Astrocyte of the spinal cord (primary cell): ENCODE results near the gene RNASE7.

ENCODE experiments used
- DNase-seq: peaks from one replicate; pipeline ENCODE4 v3.0.0; 2011; ENCODE audit warnings: low read depth, low spot score
- H3K4me3 ChIP-seq: 2 replicates; pipeline ENCODE4 v1.5.1; 2011; ENCODE audit warnings: low read depth, mild to moderate bottlenecking, low read length, moderate library complexity
- CTCF ChIP-seq: IDR thresholded peaks from 2 replicates; pipeline ENCODE4 v1.5.1; 2012; ENCODE audit warnings: low read depth, mild to moderate bottlenecking, low read length, inconsistent platforms
- in situ Hi-C: cut with HindIII; loops from 2 replicates; pipeline ENCODE4 v1.10.0; 2017; ENCODE audit warnings: low sequenced_read_pairs

Gene RNASE7

GRCh38 chr14:21090194-21090939, 48.2 kb downstream of the RNASE7 start:
- peak; percentile 60 for TF ChIP-seq CTCF
- DNase-seq = no peak
- in situ Hi-C loops = no loop called here
- no peak overlapping the region for H3K4me3 ChIP-seq

DNA sequence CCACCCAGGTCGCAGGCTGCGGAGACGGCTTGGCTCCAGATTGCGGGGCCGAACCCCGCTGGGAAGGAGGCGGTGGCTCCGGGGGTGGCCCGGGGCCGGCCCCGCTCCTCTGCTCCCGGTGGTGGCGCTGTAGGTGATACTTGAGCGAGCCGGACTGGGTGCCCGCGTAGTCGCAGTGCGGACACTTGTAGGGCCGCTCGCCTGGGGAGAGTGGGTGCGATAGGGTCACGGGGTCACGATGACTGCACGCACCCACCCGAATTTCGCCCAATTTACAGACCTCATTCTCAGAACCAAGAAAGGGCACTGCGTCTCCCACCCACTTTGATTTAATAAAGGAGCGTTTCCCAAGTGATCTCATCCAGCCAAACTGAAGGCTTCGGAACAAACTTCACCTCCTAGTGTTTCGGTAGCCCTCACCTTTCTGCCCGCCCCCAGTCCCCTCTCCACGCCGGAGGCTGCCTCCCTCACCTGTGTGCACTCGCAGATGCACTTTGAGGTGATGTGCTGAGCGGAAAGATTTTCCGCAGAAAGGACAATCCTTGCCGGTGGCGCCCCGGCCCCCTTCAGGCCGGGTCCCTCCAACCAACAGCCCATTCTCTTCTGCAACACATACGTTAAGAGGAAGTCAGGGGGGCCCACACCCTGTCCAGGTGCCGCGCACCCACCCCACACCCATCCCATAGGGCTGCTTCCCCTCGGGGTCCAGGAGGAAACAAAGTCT, 48.9 kb downstream of the RNASE7 start:
- TF ChIP-seq CTCF = no peak
- H3K4me3 ChIP-seq = no peak overlapping the region
- in situ Hi-C loops = no loop called here

GRCh38 chr14:21091821-21092272, 49.7 kb downstream of the RNASE7 start:
- TF ChIP-seq CTCF = no peak
- H3K4me3 ChIP-seq = no peak overlapping the region
- in situ Hi-C loops = no loop called here
- no peak for DNase-seq

More for the DNA sequence above, 48.9 kb downstream of the RNASE7 start:
- DNase-seq = no peak

GRCh38 chr14:21092273-21093011, 50.3 kb downstream of the RNASE7 start:
- peak; percentile 100 for TF ChIP-seq CTCF
- in situ Hi-C loops = no loop called here
- no peak overlapping the region for H3K4me3 ChIP-seq
- peak; percentile 67 for DNase-seq

DNA sequence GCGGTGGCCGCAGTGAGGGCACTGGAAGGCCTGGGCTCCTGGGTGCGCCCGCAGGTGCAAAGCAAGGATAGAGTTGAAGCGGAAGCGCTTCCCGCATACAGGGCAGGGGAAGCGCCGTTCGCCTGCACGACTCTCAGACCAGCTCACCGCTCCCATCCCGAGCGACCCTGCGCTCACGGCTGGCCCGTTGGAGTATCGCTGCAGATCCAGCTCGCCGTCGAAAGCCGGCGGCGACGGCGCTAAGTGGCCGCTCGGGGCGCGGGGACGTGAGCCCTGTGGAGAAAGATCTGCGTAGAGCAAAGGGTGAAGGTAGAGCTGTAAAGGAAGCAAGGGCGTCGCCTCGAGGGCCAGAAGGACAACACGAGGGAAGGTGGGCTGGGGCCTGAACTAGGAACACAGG, 50.9 kb downstream of the RNASE7 start:
- H3K4me3 ChIP-seq = no peak overlapping the region
- no peak for TF ChIP-seq CTCF
- in situ Hi-C loops = no loop called here
- DNase-seq = no peak
